NT2/D1 (cell line): ENCODE measurements around the gene CHD5.

Experiments used
- DNase-seq: peaks from one replicate; pipeline ENCODE4 v3.0.0-alpha.2; 2011; ENCODE audit warnings: low read depth, low spot score
- H3K27me3 ChIP-seq: 2 replicates; pipeline ENCODE4 v1.6.0; 2011; ENCODE audit warnings: mild to moderate bottlenecking; ENCODE audit not compliant: insufficient read length, insufficient read depth
- H3K36me3 ChIP-seq: 2 replicates; pipeline ENCODE4 v1.6.1; 2011; ENCODE audit warnings: mild to moderate bottlenecking, low read length, mixed read lengths; ENCODE audit not compliant: insufficient read depth, insufficient read length
- H3K4me1 ChIP-seq: 2 replicates; pipeline ENCODE4 v1.5.1; 2011; ENCODE audit not compliant: insufficient read depth, insufficient read length
- H3K4me3 ChIP-seq: 2 replicates; pipeline ENCODE4 v1.5.1; 2011; ENCODE audit warnings: low read depth; ENCODE audit not compliant: insufficient read length
- H3K9ac ChIP-seq: 2 replicates; pipeline ENCODE4 v1.6.0; 2011; ENCODE audit warnings: low read depth; ENCODE audit not compliant: insufficient read length
- H3K9me3 ChIP-seq: 2 replicates; pipeline ENCODE4 v1.5.1; 2011; ENCODE audit warnings: mild to moderate bottlenecking, low read length; ENCODE audit not compliant: insufficient read depth
- SUZ12 ChIP-seq: IDR thresholded peaks from 2 replicates; pipeline ENCODE4 v1.6.1; 2011; ENCODE audit not compliant: insufficient read length, insufficient read depth; ENCODE audit errors: extremely low read depth
- YY1 ChIP-seq: IDR thresholded peaks from 2 replicates; pipeline ENCODE4 v1.6.1; 2011; ENCODE audit not compliant: insufficient read length, insufficient read depth
- ZNF274 ChIP-seq: IDR thresholded peaks from 2 replicates; pipeline ENCODE4 v1.6.1; 2011; ENCODE audit warnings: mild to moderate bottlenecking, low read depth, low read length

Gene CHD5

DNA sequence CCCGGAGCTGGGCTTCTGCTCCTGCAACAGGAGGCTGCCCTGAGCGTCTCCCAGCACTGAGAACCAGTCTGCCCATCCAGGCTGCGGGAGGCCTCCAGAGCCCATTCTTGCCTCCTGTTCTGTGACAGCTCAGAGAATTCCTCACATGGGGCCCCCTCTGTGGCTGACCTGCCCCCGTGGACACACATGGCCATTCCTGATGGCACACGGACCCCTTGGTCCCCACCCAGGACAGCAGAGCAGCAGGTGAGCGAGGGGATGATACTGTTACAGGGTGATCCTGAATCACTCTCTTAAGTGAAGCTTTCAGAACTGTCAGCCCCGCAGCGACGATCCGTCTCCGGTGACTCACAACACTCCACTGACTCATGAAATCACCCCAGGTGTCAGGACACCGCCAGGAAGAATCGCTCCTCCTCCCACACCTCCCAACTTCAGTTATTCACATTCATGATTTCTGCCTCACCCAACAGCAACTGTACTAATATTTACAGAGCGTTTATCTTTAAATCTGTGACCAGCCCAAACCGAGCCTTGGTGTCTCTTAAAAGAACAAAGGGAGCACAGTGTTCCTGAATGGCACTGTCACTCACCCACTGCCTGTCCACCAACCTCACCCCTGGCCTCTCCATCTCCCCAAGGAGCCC is 22.5 kb downstream of the CHD5 start:
- Histone ChIP-seq H3K9me3 (no peaks in the 10 kb centered on the region), H3K4me3 (no peak overlapping the region), H3K27me3 (no peaks in the 10 kb centered on the region), H3K36me3 (no peaks in the 10 kb centered on the region), H3K4me1 (peaks cover 8% of the 10 kb centered on the region), H3K9ac (no peak overlapping the region)
- no peak for TF ChIP-seq SUZ12
- no peak for TF ChIP-seq YY1
- no peak for TF ChIP-seq ZNF274
- no peak for DNase-seq

GRCh38 chr1:6157132-6157527 is 23.0 kb downstream of the CHD5 start:
- TF ChIP-seq YY1 (no peak), SUZ12 (no peak), ZNF274 (no peak)

DNA sequence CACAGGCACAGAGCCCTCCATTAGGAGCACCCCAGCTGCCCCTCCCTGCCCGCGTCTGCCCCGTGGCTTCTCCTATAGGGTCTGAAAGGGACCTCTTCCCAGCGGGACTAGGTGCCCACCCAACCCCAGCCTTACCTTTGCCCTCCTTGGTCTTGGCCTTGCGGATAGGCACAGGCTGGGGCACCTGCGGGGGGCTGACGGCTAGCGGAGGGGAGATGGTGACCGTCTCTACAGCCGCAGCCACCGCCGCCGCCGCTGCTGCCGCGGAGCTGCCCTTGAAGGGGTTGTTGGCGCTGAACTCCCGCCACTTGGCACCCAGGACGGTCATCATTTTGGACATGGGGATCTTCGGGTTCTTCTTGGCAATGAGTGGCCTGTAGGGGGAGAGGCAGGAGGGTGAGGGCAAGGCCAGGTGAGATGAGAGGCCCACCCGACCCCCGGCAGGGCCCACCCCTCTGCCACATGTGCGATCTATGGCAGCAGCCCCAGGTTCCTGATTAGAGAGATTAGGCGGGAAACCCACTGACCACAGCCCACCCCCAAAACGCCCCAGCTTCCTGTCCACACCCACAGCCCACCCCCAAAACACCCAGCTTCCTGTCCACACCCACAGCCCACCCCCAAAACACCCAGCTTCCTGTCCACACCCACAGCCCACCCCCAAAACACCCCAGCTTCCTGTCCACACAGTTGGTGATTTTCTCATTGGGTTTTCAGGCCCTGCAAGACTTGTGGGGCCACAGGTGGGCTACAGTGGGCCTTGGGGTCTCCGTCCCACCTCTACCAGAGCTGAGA is 25.4 kb downstream of the CHD5 start:
- no peaks in the 10 kb centered on the region for H3K9me3 ChIP-seq
- no peak for DNase-seq
- no peaks in the 10 kb centered on the region for H3K36me3 ChIP-seq
- H3K4me1 ChIP-seq = peaks cover 8% of the 10 kb centered on the region
- TF ChIP-seq ZNF274 (no peak), SUZ12 (no peak), YY1 (no peak)
- H3K4me3 ChIP-seq = no peak overlapping the region
- H3K27me3 ChIP-seq = peaks cover 5% of the 10 kb centered on the region
- no peak overlapping the region for H3K9ac ChIP-seq

More at GRCh38 chr1:6157132-6157527, 23.0 kb downstream of the CHD5 start:
- Histone ChIP-seq H3K36me3 (no peaks in the 10 kb centered on the region), H3K4me3 (no peak overlapping the region), H3K27me3 (no peaks in the 10 kb centered on the region), H3K9me3 (no peaks in the 10 kb centered on the region), H3K9ac (no peak overlapping the region), H3K4me1 (peaks cover 8% of the 10 kb centered on the region)
- no peak for DNase-seq

DNA sequence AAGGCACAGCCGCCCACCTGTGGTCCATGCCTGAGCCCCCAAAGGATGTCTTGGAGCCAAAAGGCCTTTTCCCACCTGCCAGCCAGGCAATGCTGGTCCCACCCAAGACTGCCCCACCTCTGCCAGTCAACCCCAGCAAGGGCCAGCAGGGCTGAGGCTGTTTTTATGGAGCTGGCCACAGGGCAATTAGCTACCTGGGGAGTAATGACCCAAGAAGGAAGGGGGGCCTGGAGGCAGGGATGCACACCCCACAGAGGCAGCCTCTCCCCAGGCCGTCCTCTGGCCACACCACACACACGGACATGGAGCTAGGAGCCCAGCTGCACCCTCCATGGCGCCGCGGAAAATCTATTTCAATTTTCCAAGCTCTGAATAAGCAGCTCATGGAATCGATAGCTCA is 27.2 kb downstream of the CHD5 start:
- H3K27me3 ChIP-seq = peaks cover 20% of the 10 kb centered on the region
- TF ChIP-seq ZNF274 = no peak
- TF ChIP-seq YY1 = no peak
- TF ChIP-seq SUZ12 = no peak
- peaks cover 8% of the 10 kb centered on the region for H3K4me1 ChIP-seq
- no peak overlapping the region for H3K9ac ChIP-seq
- no peak for DNase-seq
- H3K9me3 ChIP-seq = no peaks in the 10 kb centered on the region
- H3K4me3 ChIP-seq = no peak overlapping the region
- H3K36me3 ChIP-seq = no peaks in the 10 kb centered on the region

- no peak for TF ChIP-seq YY1
- TF ChIP-seq SUZ12 = no peak
- TF ChIP-seq ZNF274 = no peak
- Histone ChIP-seq H3K9me3 (no peaks in the 10 kb centered on the region), H3K4me3 (no peak overlapping the region), H3K27me3 (peaks cover 26% of the 10 kb centered on the region), H3K4me1 (peaks cover 7% of the 10 kb centered on the region), H3K9ac (no peak overlapping the region), H3K36me3 (no peaks in the 10 kb centered on the region)
- no peak for DNase-seq
Observed at GRCh38 chr1:6152181-6152580, 27.9 kb downstream of the CHD5 start.

DNA sequence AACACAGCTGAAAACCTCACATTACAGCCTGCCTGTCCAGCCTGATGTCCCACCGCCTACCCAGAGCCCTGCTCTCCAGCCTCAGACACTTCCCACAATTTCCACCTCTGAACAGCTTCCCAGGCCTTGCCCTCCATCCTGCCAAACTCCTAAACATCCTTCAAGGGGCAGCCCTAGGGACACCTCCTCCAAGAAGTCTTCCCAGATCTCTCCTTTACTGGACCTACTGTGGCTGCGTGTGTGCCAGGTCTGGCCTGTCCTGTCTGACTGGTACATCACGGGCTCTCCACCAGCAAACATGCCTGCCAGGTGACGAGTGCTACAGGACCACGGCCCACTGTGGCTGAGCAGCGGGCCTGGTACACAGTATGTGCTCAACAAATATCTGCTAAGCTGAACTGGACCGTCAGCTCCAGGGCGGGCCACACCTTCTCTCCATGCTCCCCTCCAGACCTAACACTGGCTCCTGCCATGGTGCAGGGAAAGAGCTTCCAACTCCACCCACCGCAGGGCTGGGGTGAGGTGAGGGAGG is 28.8 kb downstream of the CHD5 start:
- Histone ChIP-seq H3K9ac (no peak overlapping the region), H3K4me3 (no peak overlapping the region), H3K9me3 (no peaks in the 10 kb centered on the region), H3K36me3 (no peaks in the 10 kb centered on the region), H3K27me3 (peaks cover 27% of the 10 kb centered on the region), H3K4me1 (peaks cover 2% of the 10 kb centered on the region)
- TF ChIP-seq YY1 (no peak), SUZ12 (no peak), ZNF274 (no peak)
- DNase-seq = no peak
